GM19455 (cell line): ENCODE results near the gene ITGB7.

Experiments used
- ATAC-seq: cut with Tn5 transposase; IDR thresholded peaks from one replicate; pipeline ENCODE4 v1.9.1; 2021; ENCODE audit not compliant: unreplicated experiment

The ITGB7 gene

DNA sequence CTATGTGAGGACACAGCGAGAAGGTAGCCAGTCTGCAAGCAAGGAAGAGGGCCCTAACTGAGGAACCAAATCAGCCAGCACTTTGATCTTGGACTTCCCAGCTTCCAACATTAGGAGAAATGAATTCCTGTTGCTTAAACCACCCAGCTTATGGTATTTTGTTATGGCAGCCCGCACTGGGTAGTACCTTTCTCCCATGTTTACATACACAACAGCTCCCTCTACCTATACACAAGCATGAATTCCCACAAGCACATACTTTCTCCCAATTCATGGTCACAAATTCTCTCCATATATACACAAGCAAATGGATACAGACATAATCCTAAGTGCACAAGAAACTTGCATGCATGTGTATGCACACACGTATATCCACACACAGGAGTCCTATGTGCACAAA, 7.4 kb downstream of the ITGB7 start:
- no peak for ATAC-seq

GRCh38 chr12:53198486-53199110, 8.5 kb downstream of the ITGB7 start:
- ATAC-seq = no peak

DNA sequence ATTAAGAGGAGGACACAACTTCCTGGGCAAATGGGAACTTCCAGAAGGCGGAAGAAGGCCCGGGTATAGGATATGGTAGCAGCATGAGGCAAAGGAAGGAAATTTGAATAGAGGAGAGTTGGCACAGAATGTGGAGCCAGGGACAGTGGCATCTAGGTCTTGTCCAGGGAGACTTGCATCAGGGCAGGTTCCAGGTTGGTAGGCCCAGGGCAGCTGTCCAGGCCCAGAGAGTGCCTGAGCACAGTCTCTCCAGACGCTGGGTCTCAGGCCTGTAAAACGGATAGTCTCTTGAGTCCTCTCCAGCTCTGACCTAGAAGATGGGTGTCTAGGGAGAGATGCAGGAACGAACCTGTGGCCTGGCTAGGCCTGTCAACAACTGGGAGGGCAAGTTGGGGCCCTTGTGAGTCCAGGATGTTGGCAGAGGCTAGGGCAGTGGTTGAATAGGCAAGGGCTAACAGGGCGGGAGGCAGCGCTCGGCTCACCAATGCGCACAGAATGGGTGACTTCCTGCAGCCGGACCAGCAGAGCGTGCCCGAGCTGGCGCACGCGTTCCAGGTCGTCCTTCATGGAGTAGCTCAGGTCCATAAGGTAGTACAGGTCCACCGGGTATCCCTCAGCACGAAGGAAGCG, 9.9 kb downstream of the ITGB7 start:
- ATAC-seq = no peak

GRCh38 chr12:53196486-53196885, 10.6 kb downstream of the ITGB7 start:
- no peak for ATAC-seq

DNA sequence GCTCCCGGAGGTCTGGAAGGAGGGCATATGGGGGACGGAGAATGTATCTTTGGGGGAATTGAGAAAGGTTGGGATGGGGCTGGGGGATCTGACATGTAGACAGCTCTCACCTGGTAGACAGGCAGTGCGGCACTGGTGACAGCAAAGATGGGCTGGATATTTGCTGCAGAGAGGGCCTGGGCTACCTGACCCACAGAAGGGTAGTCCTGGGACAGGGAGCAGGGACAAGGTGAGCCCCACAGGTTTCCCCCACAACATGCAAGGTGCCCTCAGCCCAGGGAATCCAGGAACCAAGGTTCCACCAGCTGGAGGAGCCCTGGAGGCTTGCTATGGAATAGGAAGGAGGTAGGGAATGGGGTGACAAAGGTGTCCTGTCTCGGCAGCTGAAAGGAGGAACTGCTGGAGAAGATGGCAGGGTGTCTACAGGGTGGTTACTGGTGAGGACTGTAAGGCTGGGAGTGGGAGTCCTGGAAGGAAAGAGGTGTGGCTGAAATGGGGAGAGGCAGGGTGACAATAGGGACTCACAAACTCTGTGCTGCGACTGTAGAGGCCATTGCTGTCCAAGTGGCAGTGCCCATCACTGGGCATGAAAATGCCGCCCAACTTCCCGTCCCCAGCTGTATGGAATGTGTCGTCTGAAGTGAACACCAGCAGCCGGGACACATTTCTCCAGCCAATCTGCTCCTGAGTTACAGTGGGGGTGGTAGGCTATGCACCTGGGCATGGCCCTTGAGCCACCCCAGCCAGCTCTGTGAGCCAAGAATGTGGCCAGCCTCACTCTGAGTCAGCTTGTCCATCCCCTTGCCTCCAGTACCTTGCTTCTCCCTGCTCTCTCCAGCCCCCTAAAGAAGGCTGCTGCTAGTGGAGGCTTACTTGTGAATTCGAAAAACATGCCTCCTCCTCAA, 11.3 kb downstream of the ITGB7 start:
- no peak for ATAC-seq

GRCh38 chr12:53194973-53195372, 12.1 kb downstream of the ITGB7 start:
- ATAC-seq = no peak

DNA sequence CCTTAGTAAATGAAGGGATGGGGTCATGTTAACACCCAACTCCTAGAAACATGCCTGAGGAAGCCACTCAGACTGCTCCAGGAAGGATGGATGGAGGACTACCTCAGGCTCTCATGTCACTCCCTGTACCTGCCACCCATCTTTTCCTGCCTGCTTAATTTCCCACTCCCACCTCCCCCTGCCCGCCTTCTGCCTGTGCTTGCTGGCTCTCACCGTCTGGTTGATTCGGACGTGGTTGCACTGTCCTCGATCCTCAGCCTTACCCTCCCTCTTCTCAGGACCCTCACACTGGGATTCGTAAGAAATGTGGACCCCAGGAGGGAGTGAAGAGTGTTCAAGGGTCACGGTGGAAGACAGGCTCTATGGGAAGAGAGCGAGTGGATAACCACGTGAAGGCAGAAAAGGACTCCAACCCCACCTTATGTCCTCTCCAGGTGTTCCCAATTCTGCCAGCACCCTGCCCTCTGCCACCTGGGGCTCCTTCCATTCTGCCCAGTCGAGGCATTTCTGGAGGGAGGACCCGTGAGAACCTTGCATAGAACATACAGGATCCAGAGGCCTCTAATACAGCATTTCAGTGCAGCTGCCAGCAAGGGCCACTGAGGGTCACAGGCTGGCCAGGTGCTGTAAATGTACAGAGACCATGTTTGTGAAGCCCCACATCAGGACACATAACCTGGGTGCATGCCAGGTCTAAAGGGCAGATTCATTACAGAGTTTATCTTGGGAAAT, 12.9 kb downstream of the ITGB7 start:
- ATAC-seq = no peak

DNA sequence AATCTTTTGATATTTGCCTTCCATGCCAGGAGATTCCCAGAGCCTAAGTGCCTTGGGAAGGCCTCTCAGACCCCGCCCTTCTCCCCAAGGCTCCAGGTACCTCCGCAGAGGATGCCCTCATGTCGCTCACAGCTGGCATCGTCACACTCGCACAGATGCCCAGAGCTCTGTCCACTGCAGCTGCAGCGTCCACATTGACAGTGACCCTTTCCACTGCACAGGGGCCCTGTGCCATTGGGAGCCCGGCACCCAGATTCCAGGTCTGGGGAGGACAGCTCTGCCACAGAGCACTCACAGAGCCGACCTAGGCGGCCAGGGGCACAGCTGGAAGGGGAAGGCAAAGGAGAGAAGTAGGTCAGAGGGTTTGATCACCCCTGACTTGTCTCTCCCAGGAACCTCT, 14.0 kb downstream of the ITGB7 start:
- no peak for ATAC-seq

GRCh38 chr12:53192531-53193021, 14.5 kb downstream of the ITGB7 start:
- ATAC-seq = no peak

DNA sequence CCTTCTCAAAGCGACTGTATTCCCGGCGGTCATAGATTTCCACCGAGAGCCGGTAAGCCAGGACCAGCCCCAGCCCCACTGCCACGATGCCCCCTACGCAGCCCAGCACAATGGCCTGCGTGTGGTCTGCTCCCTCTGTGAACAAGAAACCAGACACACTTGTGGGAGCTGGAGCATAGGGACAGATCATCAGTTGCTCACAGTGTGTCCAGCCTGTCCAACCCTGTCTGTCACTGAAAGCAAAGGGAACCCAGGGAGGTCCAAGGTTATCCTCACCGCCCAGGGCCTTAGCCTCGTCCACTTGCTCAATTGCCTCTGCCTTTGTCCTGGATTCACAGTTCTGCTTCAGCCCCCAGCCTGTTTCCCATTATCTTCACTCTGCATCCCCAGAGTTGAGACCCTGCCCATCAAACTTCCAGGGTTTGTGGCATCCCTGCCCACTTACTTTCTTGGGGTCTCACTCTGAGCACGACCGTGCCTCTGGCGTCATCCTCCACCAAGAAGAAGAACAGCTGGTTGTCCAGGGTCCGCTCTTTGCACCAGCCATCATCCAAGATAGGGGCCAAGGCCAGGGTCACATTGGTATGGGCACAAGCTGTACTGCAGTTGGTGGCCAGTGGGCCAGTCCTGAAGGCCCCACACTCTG, 15.0 kb downstream of the ITGB7 start:
- ATAC-seq = no peak

GRCh38 chr12:53191096-53191884, 15.8 kb downstream of the ITGB7 start:
- no peak for ATAC-seq

GRCh38 chr12:53190108-53190729, 16.8 kb downstream of the ITGB7 start:
- no peak for ATAC-seq

DNA sequence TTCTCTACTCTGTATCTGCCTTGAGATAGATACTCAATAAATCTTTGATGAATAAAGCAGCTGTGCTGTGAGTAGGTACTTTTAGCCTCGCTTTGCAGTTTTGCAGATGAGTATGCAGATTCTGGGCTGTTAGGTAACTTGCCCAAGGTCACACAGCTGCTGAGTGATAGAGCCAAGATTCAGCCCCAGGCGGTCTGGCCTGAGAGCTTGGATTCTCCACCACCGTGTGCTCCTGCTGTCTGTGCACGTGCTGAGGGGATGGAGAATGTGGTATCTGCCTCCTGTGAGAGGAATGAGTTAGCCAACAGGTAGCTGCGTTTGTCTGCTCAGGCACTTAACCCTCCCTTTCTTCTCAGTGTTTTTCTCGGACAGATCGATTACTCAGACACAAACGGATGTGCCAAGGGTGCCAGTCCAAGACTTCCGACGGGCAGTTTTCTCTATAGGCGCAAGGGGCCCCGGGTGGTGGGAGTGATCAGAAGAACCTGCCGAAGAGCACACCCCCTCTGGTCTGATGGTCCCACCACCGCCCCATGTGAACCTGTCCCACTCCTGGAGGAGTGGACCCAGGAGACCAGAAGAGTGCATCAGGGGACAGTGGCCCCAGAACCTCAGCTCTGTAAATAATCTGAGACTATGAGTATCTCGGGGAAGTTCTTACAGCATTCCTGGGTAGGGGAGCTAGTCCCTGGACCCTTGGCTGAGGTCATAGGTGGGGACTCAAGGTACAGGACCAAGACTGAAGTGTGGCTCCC, 19.7 kb downstream of the ITGB7 start:
- no peak for ATAC-seq

GRCh38 chr12:53186745-53187144, 20.3 kb downstream of the ITGB7 start:
- no peak for ATAC-seq

DNA sequence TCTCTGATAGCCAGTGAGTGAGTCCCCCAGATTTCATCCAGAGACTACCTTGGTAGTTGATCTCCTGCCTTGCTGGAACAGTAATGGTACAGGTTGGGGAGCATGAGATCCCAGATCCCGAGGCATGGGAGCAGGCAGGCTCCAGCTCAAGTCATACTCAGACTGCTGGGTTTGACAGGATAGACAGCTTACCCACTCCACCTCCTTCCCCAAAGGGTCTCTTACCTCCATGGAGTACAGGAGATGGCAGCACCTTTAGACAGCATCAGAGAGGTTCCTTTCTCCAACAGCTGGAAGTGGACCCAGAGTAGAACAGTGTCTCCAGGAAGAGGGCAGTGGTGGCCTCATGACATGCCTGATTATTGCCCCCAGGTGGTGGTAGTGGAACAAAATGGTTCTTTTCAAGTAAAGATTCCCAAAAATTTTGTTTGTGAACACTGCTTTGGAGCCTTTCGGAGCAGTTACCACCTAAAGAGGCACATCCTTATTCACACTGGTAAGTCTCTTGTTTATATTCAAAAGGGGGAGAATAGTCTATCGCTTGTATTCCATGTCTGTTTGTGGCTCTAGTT, 21.4 kb downstream of the ITGB7 start:
- no peak for ATAC-seq

DNA sequence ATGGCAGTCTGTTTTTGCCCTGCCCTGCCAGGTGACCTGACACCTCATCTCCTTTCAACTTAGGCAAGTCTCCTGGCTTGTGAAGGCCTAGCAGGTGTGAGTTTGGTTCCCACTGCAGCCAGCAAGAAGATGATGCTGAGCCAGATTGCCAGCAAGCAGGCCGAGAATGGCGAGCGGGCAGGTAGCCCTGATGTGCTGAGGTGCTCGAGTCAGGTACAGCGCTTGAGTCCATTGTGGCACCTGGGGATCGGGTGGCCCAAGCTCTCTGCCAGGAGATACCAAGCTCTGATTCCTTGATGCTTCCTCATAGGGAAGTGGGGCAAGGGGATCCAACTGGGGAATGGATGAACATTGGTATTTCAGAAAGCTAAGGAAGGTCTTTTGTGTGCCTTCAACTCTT, 22.2 kb downstream of the ITGB7 start:
- ATAC-seq = no peak

DNA sequence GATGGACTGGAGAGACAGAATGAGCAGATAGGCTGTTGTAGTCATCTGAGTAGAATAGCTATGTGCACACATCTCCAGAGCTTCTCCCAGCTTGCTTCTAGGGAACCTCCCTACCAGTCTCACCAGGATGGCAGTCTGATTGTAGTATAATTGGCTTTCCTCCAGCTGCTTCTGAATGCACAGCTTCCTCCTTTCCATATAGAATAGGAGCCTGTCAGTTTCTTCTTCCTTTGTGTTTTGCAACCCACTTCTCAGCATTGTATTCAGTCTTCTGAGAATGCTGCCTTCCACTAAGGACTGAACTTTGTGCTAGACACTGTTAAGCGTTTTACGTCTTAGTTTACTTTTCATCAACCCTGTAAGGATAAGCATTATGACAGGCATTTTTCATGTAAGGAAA, 24.1 kb downstream of the ITGB7 start:
- ATAC-seq = no peak

DNA sequence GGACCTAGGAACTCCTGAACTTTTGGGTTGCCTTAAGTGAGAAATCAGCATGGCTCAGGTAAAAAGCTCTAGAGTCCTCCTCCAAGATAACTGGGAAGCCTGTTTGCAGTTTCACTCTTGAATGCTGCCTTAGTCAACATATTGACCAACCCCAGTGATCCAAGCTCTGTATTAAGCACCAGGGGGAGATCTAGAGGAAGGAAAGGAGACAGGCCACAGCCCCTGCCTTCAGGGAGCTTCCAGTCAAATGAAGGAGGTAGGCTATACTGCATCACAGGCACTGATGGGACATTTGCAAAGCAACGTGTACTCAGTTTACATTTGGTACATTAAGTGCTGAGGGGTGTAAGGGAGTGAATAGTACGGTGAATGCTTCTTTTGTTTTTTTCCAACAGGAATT, 25.1 kb downstream of the ITGB7 start:
- no peak for ATAC-seq
